Activated naive CD4-positive, alpha-beta T cell treated with anti-CD3 and anti-CD28 coated beads, Interleukin-2, amount 50 U/mL, for 16 hours (primary cell): ENCODE data around the gene SPHK1.

ENCODE experiments used
- DNase-seq: peaks from one replicate; pipeline ENCODE4 v3.0.0-alpha.2; 2020

The SPHK1 gene

DNA sequence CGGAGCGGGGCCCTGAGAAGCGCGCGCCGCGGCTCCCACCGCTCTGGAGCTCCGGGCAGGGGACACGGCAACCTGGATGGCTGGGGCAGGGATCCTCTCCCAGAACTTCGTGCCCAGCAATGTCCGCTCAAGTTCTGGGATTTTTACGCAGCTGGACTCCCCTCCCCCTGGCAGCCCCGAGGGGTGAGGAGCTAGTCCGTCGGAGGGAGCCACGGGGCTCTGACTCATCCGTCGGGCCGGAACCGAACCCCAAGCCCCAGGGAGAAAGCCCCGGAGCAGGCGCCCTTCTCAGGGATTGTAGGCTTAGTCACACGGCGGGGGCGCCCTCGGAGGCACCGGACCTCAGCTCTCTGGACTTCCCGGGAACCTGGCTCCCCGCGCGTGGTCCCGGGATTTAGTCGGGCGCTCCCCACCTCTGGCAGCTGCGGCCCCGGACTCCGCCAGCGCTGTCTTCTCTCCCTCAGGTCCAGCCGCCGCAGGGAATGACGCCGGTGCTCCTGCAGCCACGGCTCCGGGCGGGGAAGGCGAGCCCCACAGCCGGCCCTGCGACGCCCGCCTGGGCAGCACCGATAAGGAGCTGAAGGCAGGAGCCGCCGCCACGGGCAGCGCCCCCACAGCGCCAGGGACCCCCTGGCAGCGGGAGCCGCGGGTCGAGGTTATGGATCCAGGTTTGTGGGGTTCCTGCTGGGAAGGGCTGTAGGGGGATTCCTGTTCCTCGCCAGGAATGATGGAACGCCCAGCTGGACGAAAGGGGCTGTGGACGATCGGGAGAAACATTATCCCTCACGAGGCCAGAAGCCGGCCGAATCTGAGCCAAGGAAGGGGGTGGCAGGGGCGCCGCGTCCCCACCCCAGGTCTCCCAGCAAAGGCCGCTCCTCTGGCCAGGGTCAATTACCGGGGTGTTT is 830 bp downstream of the SPHK1 start:
- peak; percentile 45 for DNase-seq

DNA sequence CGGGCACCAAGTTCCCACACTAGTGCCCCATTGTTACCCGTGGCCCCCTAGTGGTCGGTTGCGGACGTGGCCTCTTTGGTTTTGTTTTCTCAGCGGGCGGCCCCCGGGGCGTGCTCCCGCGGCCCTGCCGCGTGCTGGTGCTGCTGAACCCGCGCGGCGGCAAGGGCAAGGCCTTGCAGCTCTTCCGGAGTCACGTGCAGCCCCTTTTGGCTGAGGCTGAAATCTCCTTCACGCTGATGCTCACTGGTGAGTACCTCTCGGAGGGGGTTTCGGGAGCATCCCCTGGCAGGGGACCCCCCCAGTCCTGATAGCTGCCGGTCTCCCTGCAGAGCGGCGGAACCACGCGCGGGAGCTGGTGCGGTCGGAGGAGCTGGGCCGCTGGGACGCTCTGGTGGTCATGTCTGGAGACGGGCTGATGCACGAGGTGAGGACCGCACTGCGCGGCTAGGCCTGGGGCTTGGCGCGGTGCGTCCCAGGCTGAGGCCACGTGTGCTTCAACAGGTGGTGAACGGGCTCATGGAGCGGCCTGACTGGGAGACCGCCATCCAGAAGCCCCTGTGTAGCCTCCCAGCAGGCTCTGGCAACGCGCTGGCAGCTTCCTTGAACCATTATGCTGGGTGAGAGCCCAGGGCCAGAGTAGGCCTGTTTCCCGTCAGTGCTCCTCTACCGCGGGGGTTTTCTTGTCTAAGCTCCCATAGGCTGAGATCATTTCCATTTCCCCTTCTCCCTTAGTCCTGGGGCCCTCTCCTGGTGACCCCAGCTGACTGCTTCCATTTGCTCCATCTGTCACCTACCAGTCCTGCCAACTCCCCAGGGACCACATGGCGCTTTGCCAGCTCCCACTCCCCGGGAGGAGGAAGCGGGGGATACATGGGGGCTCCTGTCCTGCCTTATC is 1.7 kb downstream of the SPHK1 start:
- DNase-seq, result peak; percentile 85

DNA sequence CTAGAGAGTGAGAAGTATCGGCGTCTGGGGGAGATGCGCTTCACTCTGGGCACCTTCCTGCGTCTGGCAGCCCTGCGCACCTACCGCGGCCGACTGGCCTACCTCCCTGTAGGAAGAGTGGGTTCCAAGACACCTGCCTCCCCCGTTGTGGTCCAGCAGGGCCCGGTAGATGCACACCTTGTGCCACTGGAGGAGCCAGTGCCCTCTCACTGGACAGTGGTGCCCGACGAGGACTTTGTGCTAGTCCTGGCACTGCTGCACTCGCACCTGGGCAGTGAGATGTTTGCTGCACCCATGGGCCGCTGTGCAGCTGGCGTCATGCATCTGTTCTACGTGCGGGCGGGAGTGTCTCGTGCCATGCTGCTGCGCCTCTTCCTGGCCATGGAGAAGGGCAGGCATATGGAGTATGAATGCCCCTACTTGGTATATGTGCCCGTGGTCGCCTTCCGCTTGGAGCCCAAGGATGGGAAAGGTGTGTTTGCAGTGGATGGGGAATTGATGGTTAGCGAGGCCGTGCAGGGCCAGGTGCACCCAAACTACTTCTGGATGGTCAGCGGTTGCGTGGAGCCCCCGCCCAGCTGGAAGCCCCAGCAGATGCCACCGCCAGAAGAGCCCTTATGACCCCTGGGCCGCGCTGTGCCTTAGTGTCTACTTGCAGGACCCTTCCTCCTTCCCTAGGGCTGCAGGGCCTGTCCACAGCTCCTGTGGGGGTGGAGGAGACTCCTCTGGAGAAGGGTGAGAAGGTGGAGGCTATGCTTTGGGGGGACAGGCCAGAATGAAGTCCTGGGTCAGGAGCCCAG is 2.8 kb downstream of the SPHK1 start:
- no peak for DNase-seq

DNA sequence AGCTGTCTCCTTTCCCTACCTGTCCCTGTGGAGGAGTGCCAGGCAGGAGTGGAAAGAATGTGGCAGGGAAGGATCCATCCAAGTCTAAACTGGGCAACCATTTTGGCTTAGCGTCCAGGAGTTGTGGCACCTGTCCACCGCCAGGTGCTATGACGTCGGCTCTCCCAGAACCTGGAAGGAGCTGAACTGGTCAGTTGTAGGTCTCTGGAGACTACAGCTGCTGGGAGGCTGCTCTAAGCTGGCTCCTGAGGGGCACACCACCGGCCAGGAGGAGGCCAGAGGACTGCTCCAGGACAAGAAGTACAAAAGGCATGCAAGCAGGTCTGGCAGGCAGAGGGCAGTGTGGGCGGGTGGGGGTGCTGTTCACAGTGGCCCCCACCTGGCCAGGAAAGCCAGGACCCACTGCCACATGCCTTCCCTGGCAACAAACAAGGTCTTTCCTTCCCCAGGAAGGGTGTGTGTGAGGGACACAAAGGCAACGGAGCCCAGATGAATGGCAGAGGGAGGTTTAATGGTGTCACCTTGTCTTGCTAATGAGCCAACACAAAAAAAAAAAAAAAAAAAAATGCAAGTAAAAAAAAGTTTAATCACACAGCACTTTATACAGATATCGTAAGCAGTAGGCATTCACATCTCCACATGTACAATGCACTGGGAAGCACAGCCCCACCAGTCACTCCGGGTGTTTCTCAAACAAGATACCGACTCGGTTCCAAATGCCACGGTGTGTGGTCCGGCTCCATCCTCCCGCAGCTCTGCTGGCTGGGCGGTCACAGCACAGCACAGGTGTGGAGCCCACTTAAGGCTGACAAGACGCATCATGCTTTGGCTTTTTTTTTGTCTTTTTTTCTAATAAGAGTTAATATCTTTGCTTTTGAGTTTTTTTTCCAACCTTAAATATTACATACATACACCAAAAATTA is 4.8 kb downstream of the SPHK1 start:
- DNase-seq, result no peak

DNA sequence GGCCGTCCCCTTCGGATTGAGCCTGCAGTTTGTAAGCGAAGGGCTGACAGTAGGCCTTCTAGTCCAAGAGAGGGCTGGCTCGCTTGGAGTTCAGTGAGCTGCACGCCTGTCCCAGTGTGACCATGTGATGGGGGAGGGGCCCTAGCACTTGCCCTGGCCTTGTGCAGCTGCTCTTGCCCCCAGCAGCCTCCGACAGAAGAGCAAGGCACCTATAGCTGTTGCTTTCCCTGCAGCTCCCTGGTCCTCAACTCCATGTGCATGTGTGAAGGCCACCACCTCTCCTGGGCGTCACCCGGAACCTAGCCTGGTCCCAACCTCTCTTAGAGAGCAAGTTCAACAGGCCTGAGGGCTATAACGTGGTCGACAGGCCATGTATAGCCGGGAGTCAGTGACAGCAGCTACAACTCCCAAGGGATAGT is 5.6 kb downstream of the SPHK1 start:
- DNase-seq, result no peak

DNA sequence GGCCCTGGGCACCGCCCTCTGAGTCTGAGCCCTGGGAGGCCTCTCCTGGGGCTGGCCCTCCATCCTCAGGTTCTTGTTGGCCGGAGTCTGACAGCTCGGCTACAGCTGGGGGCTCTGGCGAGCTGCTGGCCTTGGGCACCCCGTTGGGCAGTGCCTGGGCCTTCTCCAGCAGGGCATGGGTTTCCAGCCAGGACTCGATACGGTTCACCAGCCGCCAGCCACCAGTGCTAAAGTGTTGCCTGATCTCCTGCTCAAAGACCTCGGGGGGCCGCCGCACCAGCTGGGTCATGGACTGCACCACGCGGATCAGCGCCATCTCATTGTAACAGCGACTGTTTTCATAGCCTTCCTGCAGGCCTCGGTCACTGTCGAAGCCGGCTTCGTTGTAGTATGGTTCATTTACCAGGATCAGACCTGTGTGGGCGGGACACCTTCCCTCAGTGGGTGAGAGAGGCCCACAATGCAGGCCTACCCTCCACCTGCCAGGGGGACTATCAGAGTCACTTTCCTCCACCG is 6.8 kb downstream of the SPHK1 start:
- DNase-seq, result no peak

- DNase-seq, result no peak
Observed at GRCh38 chr17:76394166-76394565, 9.8 kb downstream of the SPHK1 start.

DNA sequence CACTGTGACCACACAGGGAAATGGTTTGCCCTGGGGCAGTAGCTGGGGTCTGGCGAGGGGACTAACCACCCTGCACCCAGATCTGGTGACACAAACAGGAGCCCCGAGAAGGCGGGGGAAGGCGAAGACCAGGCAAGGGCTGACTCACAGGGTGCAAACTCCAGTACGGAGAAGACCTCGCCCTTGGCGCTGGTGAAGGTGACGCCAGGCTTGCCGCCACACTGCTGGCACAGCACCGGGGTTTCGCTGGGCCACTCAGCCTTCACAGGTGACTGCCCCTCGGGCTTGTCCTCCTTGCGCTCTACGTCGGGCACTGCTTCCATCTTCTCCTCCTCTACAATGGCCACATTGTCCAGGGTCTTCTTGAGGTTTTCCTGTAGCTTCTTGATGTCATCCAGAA is 11.6 kb downstream of the SPHK1 start:
- no peak for DNase-seq

DNA sequence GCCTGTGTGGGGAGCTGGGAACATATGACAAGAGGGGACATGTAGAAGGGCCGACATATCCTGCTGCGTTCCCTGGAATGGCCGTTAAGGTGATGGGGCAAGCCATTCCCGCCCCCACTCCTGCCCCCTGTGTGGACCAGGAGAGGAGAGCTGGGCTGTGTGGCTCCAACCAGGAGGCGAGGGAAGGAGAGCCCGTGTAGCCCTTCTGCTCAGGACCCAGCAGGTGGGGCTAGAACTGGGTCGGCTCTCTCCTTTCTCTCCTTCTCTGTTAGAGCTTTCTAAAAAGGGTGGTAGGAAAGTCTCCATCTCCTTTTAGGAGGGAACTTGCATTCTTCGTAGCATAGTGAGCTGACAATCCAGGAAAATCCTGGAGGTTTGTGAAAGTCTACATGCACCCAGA is 12.8 kb downstream of the SPHK1 start:
- no peak for DNase-seq

- peak; percentile 85 for DNase-seq
Observed at GRCh38 chr17:76397687-76398522, 13.5 kb downstream of the SPHK1 start.

- no peak for DNase-seq
Observed at GRCh38 chr17:76398523-76399174, 14.2 kb downstream of the SPHK1 start.

GRCh38 chr17:76399175-76400172 is 15.1 kb downstream of the SPHK1 start:
- DNase-seq, result no peak

DNA sequence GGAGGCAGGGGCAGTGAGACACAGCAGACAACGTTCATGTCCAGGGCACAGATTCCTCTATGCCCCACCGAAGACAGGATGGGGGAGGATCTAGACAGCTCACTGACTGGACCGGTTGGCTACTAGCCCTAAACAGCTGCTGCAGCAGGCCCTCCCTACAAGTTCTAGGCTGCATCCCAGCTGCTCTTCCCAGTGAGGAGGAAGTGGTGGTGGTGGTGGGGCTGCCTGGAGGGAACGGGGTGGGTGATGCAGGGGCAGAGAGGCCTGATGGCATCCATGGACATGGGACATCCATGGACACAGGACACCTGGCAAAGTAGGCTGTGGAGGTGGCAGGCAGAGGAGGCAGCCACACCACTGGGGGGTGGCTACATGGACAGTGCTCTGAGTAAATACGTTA is 18.3 kb downstream of the SPHK1 start:
- no peak for DNase-seq

DNA sequence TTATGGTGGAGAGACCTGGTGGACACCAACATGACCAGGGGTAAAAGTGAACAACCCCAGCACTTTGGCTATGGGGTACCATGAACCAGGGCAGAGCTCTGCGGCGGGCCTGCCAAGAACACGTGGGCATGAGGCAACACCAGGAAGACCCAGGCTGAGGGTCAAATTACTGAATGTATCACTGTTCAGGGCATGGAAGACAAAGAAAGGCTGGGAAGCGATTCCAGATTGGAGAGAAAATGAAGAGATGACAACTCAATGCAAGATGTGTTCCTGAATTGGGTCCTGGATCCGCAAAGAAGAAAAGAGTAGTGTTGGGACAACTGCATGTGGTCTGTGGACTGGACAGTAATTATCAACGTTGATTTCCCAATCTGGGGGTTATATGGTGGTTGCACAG is 19.8 kb downstream of the SPHK1 start:
- no peak for DNase-seq

GRCh38 chr17:76404976-76405563 is 20.7 kb downstream of the SPHK1 start:
- DNase-seq, result no peak

- DNase-seq, result no peak
Observed at GRCh38 chr17:76405607-76405966, 21.2 kb downstream of the SPHK1 start.

DNA sequence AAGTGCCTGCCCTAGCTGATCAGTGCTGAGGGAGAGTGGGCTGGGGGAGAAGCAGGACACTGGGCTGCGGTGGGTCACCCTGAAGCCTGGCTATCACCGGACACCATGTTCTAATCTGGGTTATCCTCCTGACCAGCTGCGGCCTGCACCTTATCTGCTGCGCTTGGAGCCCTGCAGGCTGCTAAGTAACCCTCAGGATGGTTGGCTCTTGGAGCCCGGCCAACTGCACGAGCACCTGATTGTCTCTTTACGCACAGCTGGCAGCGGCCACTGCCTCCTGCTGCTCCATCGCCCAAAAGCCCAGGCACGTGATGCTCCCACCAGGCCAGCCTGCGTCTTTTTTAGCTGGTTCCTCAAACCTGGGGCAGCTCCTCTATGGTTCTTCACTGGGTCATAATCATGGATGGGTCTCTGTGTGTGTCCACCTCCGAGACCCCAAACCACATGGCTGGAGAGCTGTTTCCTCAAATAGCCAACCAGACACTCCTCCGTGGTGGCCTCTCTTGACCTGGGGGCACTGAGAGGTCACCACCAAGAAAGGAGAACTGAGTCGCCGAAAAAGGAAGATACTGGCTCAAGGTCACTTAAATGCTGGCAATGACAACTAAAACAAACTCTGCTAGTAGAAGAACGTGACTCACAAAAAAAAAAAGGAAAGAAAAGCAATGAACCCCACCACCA is 21.7 kb downstream of the SPHK1 start:
- no peak for DNase-seq

GRCh38 chr17:76407509-76407908 is 23.1 kb downstream of the SPHK1 start:
- no peak for DNase-seq
